ENCODE data around the gene KCNJ5.

GRCh38 chr11:128892866-128893565 is 1.9 kb downstream of the KCNJ5 start:
- TF ChIP-seq CTCF (IDR thresholded peaks at IDR 0.05; ENCODE audit: insufficient read depth, low read length) = no peak
- TF ChIP-seq GABPA (IDR thresholded peaks at IDR 0.05; ENCODE audit: low read depth) = no peak
- no peak for TF ChIP-seq SPI1 (IDR thresholded peaks at IDR 0.05; ENCODE audit: borderline replicate concordance, low read depth)

Data from HL-60 (cell line).